RWPE1 (cell line): Measurements from ENCODE around the gene ARFGEF3.

Experiments
- CTCF ChIA-PET: fragments of 350-600 bp; sonication (Branson Sonifier 250); formaldehyde crosslinking; extraction: SDS; loops from one replicate; lab custom pipeline; 2021; lab: Yijun Ruan, JAX
- POLR2A ChIA-PET: fragments of 400-600 bp; formaldehyde crosslinking; extraction: SDS; loops from one replicate; lab custom pipeline; 2020; ENCODE audit warnings: antibody characterized with exemption; ENCODE audit not compliant: low non-redundant PET; lab: Yijun Ruan, JAX
- DNase-seq: peaks from one replicate; pipeline ENCODE4 v3.0.0; 2012; ENCODE audit warnings: low spot score
- H3K27ac ChIP-seq: fragments of 450-650 bp; 2 replicates; pipeline ENCODE4 v1.5.1; 2017
- CTCF ChIP-seq: fragments of 450-650 bp; conservative IDR thresholded peaks from 2 replicates; pipeline ENCODE4 v1.5.1; 2017; ENCODE audit warnings: low read depth, mild to moderate bottlenecking

The ARFGEF3 gene

GRCh38 chr6:138197570-138197969 lies 35.8 kb downstream of the ARFGEF3 start:
- ChIA-PET CTCF (no interaction called here), POLR2A (no interaction called here)
- H3K27ac ChIP-seq, result no peak overlapping the region
- no peak for DNase-seq
- no peak for TF ChIP-seq CTCF

GRCh38 chr6:138198430-138199091 lies 36.8 kb downstream of the ARFGEF3 start:
- CTCF ChIA-PET, result no interaction called here
- POLR2A ChIA-PET, result no interaction called here
- H3K27ac ChIP-seq, result no peak overlapping the region
- no peak for DNase-seq
- TF ChIP-seq CTCF, result no peak

- CTCF ChIA-PET, result no interaction called here
- no peak for DNase-seq
- no peak for TF ChIP-seq CTCF
- POLR2A ChIA-PET, result no interaction called here
- no peak overlapping the region for H3K27ac ChIP-seq
Observed at GRCh38 chr6:138201836-138202235, 40.1 kb downstream of the ARFGEF3 start.

GRCh38 chr6:138203315-138203714 lies 41.6 kb downstream of the ARFGEF3 start:
- no peak overlapping the region for H3K27ac ChIP-seq
- no peak for TF ChIP-seq CTCF
- DNase-seq, result no peak
- ChIA-PET POLR2A (no interaction called here), CTCF (no interaction called here)

GRCh38 chr6:138204303-138204702 lies 42.6 kb downstream of the ARFGEF3 start:
- DNase-seq, result no peak
- TF ChIP-seq CTCF, result no peak
- POLR2A ChIA-PET, result no interaction called here
- H3K27ac ChIP-seq, result no peak overlapping the region
- CTCF ChIA-PET, result no interaction called here

GRCh38 chr6:138204792-138205384 lies 43.1 kb downstream of the ARFGEF3 start:
- DNase-seq, result no peak
- no peak for TF ChIP-seq CTCF
- CTCF ChIA-PET, result no interaction called here
- H3K27ac ChIP-seq, result no peak overlapping the region
- POLR2A ChIA-PET, result no interaction called here
